K562 (cell line): ENCODE measurements around the gene APCDD1. TPM values are rescaled to one million over a fixed set of nuclear protein-coding genes. Genes with fewer than 3 reads are reported as not detected.

Experiments
- ARID2 ChIP-seq: fragments of 450-650 bp; IDR thresholded peaks from 2 replicates; pipeline ENCODE4 v1.6.1; 2017; ENCODE audit warnings: antibody characterized with exemption, mild to moderate bottlenecking
- BDP1 ChIP-seq: IDR thresholded peaks from 3 replicates; pipeline ENCODE4 v1.6.1; 2011; ENCODE audit not compliant: insufficient read length, insufficient read depth
- CBX8 ChIP-seq: fragments of 200-600 bp; sonication (generic); IDR thresholded peaks from 2 replicates; pipeline ENCODE4 v1.6.1; 2012; ENCODE audit warnings: borderline replicate concordance, mixed run types, low read depth, mild to moderate bottlenecking, moderate library complexity, mixed read lengths, low read length, control low read depth, inconsistent platforms; ENCODE audit not compliant: poor library complexity, severe bottlenecking; ENCODE audit errors: extremely low read depth
- CTBP1 ChIP-seq: fragments of 450-650 bp; IDR thresholded peaks from 2 replicates; pipeline ENCODE4 v1.6.1; 2016; ENCODE audit warnings: borderline replicate concordance
- GABPB1 ChIP-seq: sonication (generic); formaldehyde crosslinking; IDR thresholded peaks from 2 replicates; pipeline ENCODE4 v1.8.0; 2022; ENCODE audit warnings: mild to moderate bottlenecking, missing genetic modification reagents
- JUND ChIP-seq, 2 experiments: IDR thresholded peaks; 2 replicates in 1 of 2; 3 replicates in 1 of 2; pipeline ENCODE4 v1.6.1; 2011; ENCODE audit warnings: borderline replicate concordance in 2 of 2, low read depth in 2 of 2, low read length in 2 of 2, improper control_type of control experiment in 1 of 2, missing biosample characterization in 1 of 2, missing genetic modification characterization in 1 of 2, missing genetic modification reagents in 1 of 2
- PRDM10 ChIP-seq: fragments of 450-650 bp; IDR thresholded peaks from 2 replicates; pipeline ENCODE4 v1.6.1; 2018; ENCODE audit not compliant: partially characterized antibody
- REST ChIP-seq, 2 experiments: fragments of 450-650 bp; formaldehyde crosslinking in 1 of 2; IDR thresholded peaks; 2 replicates each; pipeline versions ENCODE4 v1.4.0 to v1.6.1; 2014 to 2020; ENCODE audit warnings: mild to moderate bottlenecking in 2 of 2, borderline replicate concordance in 1 of 2, low read depth in 1 of 2
- SMC3 ChIP-seq: conservative IDR thresholded peaks from 2 replicates; pipeline ENCODE4 v1.6.1; 2011; ENCODE audit warnings: low read depth, low read length, improper control_type of control experiment; ENCODE audit not compliant: insufficient read depth
- STAG1 ChIP-seq: sonication (generic); formaldehyde crosslinking; IDR thresholded peaks from 2 replicates; pipeline ENCODE4 v1.5.0; 2020; ENCODE audit warnings: missing genetic modification reagents, borderline replicate concordance
- STAT5A ChIP-seq: IDR thresholded peaks from 2 replicates; pipeline ENCODE4 v1.6.1; 2012; ENCODE audit warnings: low read length, inconsistent platforms, borderline replicate concordance
- ZNF445 ChIP-seq: fragments of 250-450 bp; sonication (Bioruptor Pico); IDR thresholded peaks from 2 replicates; pipeline ENCODE4 v1.4.0; 2020; ENCODE audit warnings: low read depth, mild to moderate bottlenecking, moderate library complexity
- polyA plus RNA-seq, 8 experiments: library from polyadenylated mRNA; depleted of rRNA in 4 of 8; stranded (reverse) in 5 of 8; unstranded in 3 of 8; fragments of >200 nt; fragmentation: Nextera tagmentation in 2 of 8; fragmentation: Illumina TruSeq in 1 of 8; extraction: Ambion mirVana in 2 of 8; extraction: Trizol in 1 of 8; gene quantifications; 2 replicates each; pipeline versions ENCODE4 v1.2.1 to v1.2.3, GENCODE V29; 2011 to 2014; ENCODE audit warnings: inconsistent platforms in 1 of 8, missing spikeins in 1 of 8
- total RNA-seq, 7 experiments: library from RNA; depleted of rRNA in 6 of 7; stranded (reverse); fragments of >200 nt in 6 of 7; fragmentation: Illumina TruSeq in 2 of 7; extraction: Trizol in 2 of 7; gene quantifications; 2 replicates each; pipeline versions ENCODE4 v1.2.1 to v1.2.3, GENCODE V29; 2011 to 2021; ENCODE audit warnings: low replicate concordance in 1 of 7

Gene APCDD1
- total and polyA plus RNA-seq, 9 of the 15 experiments (the other 6 are each of a cell fraction or from before 2014, with no cell fraction given): 0.07 TPM; not detected in 8

DNA sequence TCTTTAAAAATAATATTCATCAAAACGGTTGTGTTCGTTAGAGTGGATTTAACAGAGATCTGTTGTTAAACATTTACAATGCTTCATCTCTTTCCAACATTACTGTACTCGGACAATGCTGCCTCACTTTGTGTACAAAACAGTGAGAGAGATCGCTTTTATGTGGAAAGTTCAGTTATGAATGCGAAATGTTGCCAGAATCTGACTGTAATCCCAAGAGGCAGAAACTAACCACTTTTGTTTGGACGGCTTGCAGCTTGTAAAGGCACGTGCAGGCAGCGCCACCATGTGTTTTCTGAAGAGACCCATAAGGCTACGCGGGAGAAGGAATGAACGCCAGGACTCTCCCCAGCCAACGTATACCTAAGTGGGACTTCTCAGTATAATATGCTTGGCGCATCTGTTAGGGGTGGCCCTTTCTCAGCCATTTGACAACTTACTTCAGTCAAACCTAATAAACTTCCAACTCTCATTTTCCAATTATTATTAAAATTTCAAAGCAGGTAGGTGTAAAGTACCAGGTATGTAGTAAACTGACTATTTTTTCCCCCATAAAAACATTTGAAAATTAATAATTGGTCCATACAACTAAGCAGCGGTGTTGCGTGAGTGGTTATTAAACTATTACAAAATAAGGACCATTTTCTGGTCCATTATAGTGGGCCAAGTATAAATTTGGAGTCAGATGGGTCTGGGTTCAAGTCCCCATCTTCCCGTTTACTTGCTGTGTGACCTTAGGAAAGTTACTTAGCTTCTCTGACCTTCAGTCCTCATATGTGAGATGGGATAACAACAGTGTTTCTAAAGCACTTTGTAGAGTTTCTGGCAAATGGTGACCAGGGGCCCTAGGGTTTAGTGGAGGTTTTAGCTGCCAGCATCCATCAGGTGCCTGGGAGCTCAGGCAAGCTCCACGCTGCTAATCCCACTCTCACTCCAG lies 65.8 kb downstream of the APCDD1 start (continued):
- no peak for TF ChIP-seq PRDM10
- TF ChIP-seq GABPB1: no peak
- TF ChIP-seq SMC3: peak; percentile 90
- no peak for TF ChIP-seq CTBP1
- TF ChIP-seq CBX8: peak; percentile 59
- TF ChIP-seq BDP1: no peak
- peak; percentile 86 for TF ChIP-seq REST (IDR thresholded peaks at IDR 0.05; ENCODE audit: borderline replicate concordance)
- no peak for TF ChIP-seq REST (CRISPR knock-in tag; IDR thresholded peaks at IDR 0.05; ENCODE audit: low read depth)
- TF ChIP-seq ARID2: 0 out of 2 replicates have a peak, but pooled peaks have one; percentile 30
- no peak for TF ChIP-seq STAT5A
- TF ChIP-seq STAG1 (CRISPR knock-in tag): peak; percentile 92; the same call in 1 of the 2 replicates
- TF ChIP-seq JUND (IDR thresholded peaks at IDR 0.05; ENCODE audit: borderline replicate concordance, low read depth, low read length): peak; percentile 22; the same call in 1 of the 2 replicates
- no peak; the same call in 2 of the 3 replicates for TF ChIP-seq JUND (tag; IDR thresholded peaks at IDR 0.05; ENCODE audit: borderline replicate concordance, low read depth, low read length)
- TF ChIP-seq ZNF445 (CRISPR knock-in tag): no peak
